HG03060 (cell line): ENCODE data around the gene FUT9.

Source experiments
- ATAC-seq: cut with Tn5 transposase; IDR thresholded peaks from one replicate; pipeline ENCODE4 v1.9.1; 2021; ENCODE audit warnings: low read depth, moderate number of reproducible peaks; ENCODE audit not compliant: unreplicated experiment

Gene FUT9

GRCh38 chr6:96065213-96065612 lies 49.4 kb downstream of the FUT9 start:
- ATAC-seq: no peak

GRCh38 chr6:96066376-96066775 lies 50.6 kb downstream of the FUT9 start:
- ATAC-seq: no peak

- ATAC-seq: no peak
Measured at GRCh38 chr6:96073555-96073954, 57.8 kb downstream of the FUT9 start.

- ATAC-seq: no peak
Measured at GRCh38 chr6:96074006-96074405, 58.2 kb downstream of the FUT9 start.

- ATAC-seq: no peak
Measured at GRCh38 chr6:96075826-96076225, 60.1 kb downstream of the FUT9 start.

GRCh38 chr6:96086745-96087144 lies 71.0 kb downstream of the FUT9 start:
- no peak for ATAC-seq

- ATAC-seq: no peak
Measured at GRCh38 chr6:96089173-96089572, 73.4 kb downstream of the FUT9 start.

- ATAC-seq: no peak
Measured at GRCh38 chr6:96094077-96094476, 78.3 kb downstream of the FUT9 start.

- no peak for ATAC-seq
Measured at GRCh38 chr6:96099069-96099468, 83.3 kb downstream of the FUT9 start.

GRCh38 chr6:96101564-96101963 lies 85.8 kb downstream of the FUT9 start:
- ATAC-seq: no peak

- no peak for ATAC-seq
Measured at GRCh38 chr6:96104910-96105309, 89.1 kb downstream of the FUT9 start.

GRCh38 chr6:96110878-96111277 lies 95.1 kb downstream of the FUT9 start:
- ATAC-seq: no peak

GRCh38 chr6:96116674-96117073 lies 100.9 kb downstream of the FUT9 start:
- ATAC-seq: no peak

GRCh38 chr6:96124778-96125177 lies 109.0 kb downstream of the FUT9 start:
- no peak for ATAC-seq

GRCh38 chr6:96138406-96138805 lies 122.6 kb downstream of the FUT9 start:
- no peak for ATAC-seq

GRCh38 chr6:96142142-96142541 lies 126.4 kb downstream of the FUT9 start:
- no peak for ATAC-seq

GRCh38 chr6:96150431-96150830 lies 134.7 kb downstream of the FUT9 start:
- ATAC-seq: no peak

GRCh38 chr6:96151707-96152106 lies 135.9 kb downstream of the FUT9 start:
- no peak for ATAC-seq

- ATAC-seq: no peak
Measured at GRCh38 chr6:96152114-96152708, 136.4 kb downstream of the FUT9 start.

- ATAC-seq: no peak
Measured at GRCh38 chr6:96153775-96154174, 138.0 kb downstream of the FUT9 start.

- ATAC-seq: no peak
Measured at GRCh38 chr6:96156425-96156824, 140.7 kb downstream of the FUT9 start.

GRCh38 chr6:96157018-96157565 lies 141.3 kb downstream of the FUT9 start:
- ATAC-seq: peak; percentile 83

- ATAC-seq: no peak
Measured at GRCh38 chr6:96162711-96163120, 146.9 kb downstream of the FUT9 start.
